Measurements from ENCODE around the gene NRP2.

GRCh38 chr2:205658068-205658467 lies 24.2 kb upstream of the NRP2 start:
- TF ChIP-seq ZNF274 (IDR thresholded peaks at IDR 0.05; ENCODE audit: low read depth, low read length) (no peak), YY1 (IDR thresholded peaks at IDR 0.05; ENCODE audit: insufficient read depth, insufficient read length) (no peak)

All from NT2/D1 (cell line).